Muscle layer of colon (tissue), 2 donors: Measurements from ENCODE around the gene SOCS2.
"Not testable (repeated sequence)": the region's sequence is repeated elsewhere in the genome, so short reads cannot be mapped to it uniquely, and the experiment has no call there.

Source experiments
- H3K27ac ChIP-seq: one replicate; pipeline ENCODE4 v1.7.0; 2013; ENCODE audit warnings: low read depth, mild to moderate bottlenecking, low read length, moderate library complexity
- H3K27me3 ChIP-seq, 2 donors: one replicate each; pipeline ENCODE4 v1.7.0; 2013; ENCODE audit warnings: low read length in 2 of 2, mild to moderate bottlenecking in 2 of 2; ENCODE audit not compliant: insufficient read depth in 2 of 2, control insufficient read depth in 1 of 2
- H3K36me3 ChIP-seq: one replicate; pipeline ENCODE4 v1.7.0; 2013; ENCODE audit warnings: mild to moderate bottlenecking, low read length; ENCODE audit not compliant: insufficient read depth
- H3K4me1 ChIP-seq: one replicate; pipeline ENCODE4 v1.7.0; 2013; ENCODE audit warnings: mild to moderate bottlenecking, low read length; ENCODE audit not compliant: insufficient read depth
- H3K4me3 ChIP-seq, 2 donors: one replicate each; pipeline ENCODE4 v1.7.0; 2013; ENCODE audit warnings: low read length in 2 of 2, low read depth in 1 of 2, mild to moderate bottlenecking in 1 of 2, moderate library complexity in 1 of 2
- H3K9ac ChIP-seq: one replicate; pipeline ENCODE4 v1.7.0; 2013; ENCODE audit warnings: low read length
- H3K9me3 ChIP-seq: one replicate; pipeline ENCODE4 v1.7.0; 2013; ENCODE audit warnings: mild to moderate bottlenecking, low read length
- donor health status: abdominal sarcoma.
- donor health status: Adenocarcinoma of cecum.

The SOCS2 gene

GRCh38 chr12:93622485-93622884, 50.0 kb downstream of the SOCS2 start:
- H3K9ac ChIP-seq: no peak overlapping the region
- no peak overlapping the region for H3K4me3 ChIP-seq
- no peaks in the 10 kb centered on the region for H3K4me1 ChIP-seq
- no peaks in the 10 kb centered on the region for H3K9me3 ChIP-seq
- H3K27ac ChIP-seq: no peak overlapping the region
- no peaks in the 10 kb centered on the region for H3K36me3 ChIP-seq
- H3K27me3 ChIP-seq: no peaks in the 10 kb centered on the region

GRCh38 chr12:93624595-93625294, 52.3 kb downstream of the SOCS2 start:
- H3K4me3 ChIP-seq: no peak overlapping the region
- no peaks in the 10 kb centered on the region for H3K27me3 ChIP-seq
- H3K9ac ChIP-seq: no peak overlapping the region
- H3K9me3 ChIP-seq: no peaks in the 10 kb centered on the region
- H3K36me3 ChIP-seq: no peaks in the 10 kb centered on the region
- H3K4me1 ChIP-seq: no peaks in the 10 kb centered on the region
- no peak overlapping the region for H3K27ac ChIP-seq

DNA sequence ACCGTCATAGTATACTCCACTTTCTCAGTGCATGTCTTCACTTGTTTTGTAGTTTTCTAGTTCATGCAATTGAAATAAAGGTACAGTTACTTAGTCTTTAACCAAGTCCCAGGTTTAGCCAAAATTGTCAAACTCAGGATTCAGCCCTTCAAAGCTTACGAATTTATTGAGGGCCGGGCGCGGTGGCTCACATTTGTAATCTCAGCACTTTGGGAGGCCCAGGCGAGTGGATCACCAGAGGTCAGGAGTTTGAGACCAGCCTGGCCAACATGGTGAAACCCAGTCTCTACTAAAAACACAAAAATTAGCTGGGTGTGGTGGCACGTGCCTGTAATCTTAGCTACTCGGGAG, 52.8 kb downstream of the SOCS2 start:
- not testable (repeated sequence) for H3K27me3 ChIP-seq, H3K36me3 ChIP-seq, H3K4me1 ChIP-seq, H3K9me3 ChIP-seq, H3K27ac ChIP-seq, H3K4me3 ChIP-seq, H3K9ac ChIP-seq

DNA sequence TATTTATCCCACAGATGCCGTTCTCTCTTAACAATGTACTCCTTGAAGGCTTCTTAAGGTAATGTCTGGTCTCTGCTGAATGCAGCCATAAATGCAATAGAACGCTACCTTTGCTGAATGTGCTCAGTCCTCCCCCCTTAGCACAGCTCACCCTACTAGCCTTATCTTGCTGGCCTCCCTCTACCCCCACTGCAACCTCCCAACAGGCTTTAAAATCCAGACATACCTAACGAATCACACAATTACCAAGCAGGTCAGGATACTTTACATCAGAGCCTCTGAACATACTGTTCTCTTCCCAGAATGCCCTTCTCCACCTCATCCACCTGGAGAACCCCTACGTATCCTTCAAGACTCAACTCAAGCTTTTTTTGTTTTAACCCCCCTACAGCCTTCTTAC, 53.7 kb downstream of the SOCS2 start:
- no peaks in the 10 kb centered on the region for H3K9me3 ChIP-seq
- H3K27me3 ChIP-seq: no peaks in the 10 kb centered on the region
- H3K4me3 ChIP-seq: no peak overlapping the region
- H3K27ac ChIP-seq: no peak overlapping the region
- H3K9ac ChIP-seq: no peak overlapping the region
- no peaks in the 10 kb centered on the region for H3K36me3 ChIP-seq
- H3K4me1 ChIP-seq: no peaks in the 10 kb centered on the region
